HG02970 (cell line): Measurements from ENCODE around the gene UBE2E1.
"Not testable (repeated sequence)": the region's sequence is repeated elsewhere in the genome, so short reads cannot be mapped to it uniquely, and the experiment has no call there.

Source experiments
- ATAC-seq: cut with Tn5 transposase; IDR thresholded peaks from one replicate; pipeline ENCODE4 v1.9.1; 2021; ENCODE audit warnings: mild to moderate bottlenecking, moderate library complexity, moderate number of reproducible peaks; ENCODE audit not compliant: unreplicated experiment, low FRiP score

UBE2E1 gene

DNA sequence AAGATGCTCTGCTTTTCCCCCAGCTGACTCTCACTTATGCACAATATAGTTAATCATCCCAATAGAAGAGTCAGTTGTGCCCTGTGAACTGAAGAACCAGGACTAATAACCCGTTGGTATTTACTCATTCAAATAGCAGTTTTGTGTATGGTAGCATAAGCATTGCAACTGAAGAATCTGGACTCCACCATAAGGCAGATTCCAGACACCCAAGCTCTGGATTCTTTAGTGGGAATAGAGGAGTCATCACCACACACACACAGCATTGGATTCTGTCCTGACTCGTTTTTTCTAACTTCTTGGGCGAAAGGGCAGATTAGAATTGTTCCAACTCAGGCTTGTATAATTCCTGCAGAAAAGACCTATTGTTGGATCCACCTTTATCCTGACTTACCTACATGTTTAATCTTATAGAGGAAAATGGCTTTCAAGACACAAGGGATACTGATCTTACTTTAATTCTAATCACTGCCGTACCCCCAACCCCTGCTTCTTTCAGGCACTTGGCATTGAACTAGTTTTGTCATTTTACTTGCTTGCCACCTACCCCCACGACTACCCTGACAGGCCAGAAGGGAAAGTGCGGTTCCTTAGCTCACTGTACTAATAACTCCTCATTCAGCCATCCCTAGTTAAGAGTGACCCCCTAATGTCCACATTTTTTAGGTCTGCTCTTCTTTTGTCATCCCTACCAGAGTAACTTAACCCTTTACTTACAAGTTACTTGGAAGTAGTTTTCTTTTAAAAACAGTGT lies 68.8 kb downstream of the UBE2E1 start:
- ATAC-seq: no peak

DNA sequence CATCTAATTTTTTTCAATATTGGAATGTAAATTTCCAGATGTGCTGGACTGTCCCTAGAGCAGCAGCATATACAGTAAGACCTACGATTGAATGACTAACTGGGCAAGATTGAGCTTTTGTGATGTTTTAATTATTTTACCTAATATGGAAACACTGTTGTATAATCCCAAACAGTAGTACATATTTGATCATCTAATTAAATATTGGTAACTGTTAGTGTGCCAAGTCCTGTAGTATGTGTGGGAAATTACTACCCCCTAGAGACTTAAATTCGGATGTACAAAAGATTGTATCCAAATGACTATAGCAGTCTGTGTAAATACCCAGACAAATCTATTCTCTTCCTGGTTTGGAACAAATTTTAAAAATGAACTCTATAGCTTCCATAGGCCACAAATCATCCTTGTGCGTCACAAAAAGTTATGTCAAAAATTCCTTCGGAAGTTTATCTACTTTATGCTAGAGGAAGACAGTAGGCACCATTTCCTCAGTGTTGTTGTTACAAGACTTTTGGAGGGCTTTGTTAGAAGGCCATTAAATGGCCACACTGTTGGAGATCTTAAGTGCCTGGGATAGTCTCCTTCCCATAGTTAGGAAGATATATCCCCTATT lies 69.5 kb downstream of the UBE2E1 start:
- ATAC-seq: no peak

DNA sequence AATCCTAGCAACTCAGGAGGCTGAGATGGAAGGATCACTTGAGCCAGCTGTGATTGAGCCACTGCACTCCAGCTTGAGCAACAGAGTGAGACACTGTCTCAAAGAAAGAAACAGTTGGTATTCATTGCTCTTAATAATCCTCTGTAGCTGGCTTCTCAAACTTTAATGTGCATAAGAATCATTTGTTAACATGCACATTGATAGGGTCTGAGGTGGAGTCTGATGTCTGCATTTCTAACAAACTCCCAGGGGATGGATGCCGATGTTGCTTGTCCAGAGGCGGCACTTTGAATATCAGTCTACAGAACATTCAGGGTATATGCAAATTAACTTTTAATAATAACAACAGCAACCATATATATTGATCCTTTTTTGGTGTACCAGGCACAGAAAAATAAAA lies 71.2 kb downstream of the UBE2E1 start:
- no peak for ATAC-seq

DNA sequence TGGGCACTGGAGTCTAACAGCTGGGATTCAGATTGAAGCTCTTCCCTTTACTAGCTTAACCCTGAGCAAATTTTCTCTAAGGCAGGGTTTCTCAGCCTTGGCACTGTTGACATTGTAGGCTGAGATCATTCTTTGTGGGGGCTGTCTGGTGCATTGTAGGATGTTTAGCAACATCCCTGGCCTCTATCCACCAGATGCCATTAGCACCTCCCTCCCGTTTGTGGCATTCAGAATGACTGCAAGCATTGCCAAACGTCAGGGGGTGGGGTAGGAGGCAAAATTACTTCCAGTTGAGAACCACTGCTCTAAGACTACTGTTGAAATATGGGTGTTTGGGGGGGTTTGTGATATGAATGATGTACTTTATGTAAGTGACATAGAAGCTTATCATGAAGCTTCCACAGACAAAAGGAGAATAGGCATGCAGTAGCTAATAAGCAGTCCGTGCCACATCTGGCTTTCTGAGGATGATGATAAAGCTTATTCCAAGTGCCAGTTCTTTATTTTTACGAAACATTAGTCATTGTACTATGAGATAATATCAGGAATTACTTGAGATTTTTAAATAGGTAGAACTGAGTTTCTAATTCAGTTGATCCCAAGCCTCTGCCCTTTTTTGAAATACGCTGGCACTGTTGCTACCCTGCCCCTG lies 71.7 kb downstream of the UBE2E1 start:
- ATAC-seq: no peak

DNA sequence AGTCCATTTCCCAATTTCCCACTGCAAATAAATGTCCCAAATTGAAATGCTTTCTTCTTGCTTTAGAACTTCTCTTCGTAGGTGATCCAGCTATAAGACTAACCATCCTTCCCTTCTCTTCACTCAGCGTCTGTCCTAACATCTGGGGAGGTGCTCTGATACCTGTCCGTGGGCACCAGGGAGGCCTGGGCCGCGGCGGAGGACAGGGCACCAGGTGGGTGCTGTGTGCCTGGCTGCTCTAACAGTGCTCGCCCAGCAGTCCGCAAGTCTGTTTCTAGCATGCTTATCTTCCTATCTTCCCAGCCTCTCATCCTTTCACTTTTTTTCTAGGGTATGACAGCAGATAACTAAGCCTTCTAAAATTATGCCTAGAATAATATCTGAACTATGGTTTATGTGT lies 73.7 kb downstream of the UBE2E1 start:
- no peak for ATAC-seq

DNA sequence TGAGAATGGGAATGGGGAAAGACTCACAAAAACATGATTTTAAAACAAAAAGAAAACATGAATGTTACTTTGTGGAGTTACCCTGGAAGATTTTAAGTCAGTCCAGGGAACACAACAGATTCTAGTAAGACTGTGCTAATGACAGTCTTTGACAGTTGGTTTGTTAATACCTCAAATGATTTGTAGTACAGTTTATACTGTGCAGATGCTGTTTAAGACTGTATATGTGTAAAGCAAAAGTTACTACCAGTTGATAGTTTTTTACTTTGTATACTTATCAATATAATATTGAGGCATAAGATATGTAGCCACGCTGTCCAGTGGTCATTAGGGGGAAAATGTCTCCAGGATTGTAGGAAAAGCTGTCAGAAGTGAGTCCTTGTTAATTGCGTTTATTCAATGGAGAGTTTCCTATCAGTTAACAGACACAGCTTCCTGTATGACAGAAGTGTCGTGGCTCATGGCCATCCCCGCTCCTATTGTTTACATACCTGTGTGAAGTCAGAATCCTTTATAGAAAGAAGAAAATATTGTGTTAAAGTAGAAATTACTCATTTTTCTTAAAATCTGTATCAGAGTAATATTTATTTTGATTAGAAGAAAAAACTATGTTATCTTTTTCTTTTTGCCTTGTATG lies 75.1 kb downstream of the UBE2E1 start:
- ATAC-seq: no peak

DNA sequence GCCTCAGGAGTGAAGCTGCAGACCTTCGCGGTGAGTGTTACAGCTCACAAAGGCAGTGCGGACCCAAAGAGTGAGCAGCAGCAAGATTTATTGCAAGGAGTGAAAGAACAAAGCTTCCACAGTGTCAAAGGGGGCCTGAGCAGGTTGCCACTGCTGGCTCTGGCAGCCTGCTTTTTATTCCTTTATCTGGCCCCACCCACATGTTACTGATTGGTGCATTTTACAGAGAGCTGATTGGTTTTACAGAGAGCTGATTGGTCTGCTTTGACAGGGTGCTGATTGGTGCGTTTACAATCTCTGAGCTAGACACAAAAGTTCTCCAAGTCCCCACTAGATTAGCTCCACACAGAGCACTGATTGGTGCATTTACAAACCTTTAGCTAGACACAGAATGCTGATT lies 76.2 kb downstream of the UBE2E1 start:
- ATAC-seq: not testable (repeated sequence)

DNA sequence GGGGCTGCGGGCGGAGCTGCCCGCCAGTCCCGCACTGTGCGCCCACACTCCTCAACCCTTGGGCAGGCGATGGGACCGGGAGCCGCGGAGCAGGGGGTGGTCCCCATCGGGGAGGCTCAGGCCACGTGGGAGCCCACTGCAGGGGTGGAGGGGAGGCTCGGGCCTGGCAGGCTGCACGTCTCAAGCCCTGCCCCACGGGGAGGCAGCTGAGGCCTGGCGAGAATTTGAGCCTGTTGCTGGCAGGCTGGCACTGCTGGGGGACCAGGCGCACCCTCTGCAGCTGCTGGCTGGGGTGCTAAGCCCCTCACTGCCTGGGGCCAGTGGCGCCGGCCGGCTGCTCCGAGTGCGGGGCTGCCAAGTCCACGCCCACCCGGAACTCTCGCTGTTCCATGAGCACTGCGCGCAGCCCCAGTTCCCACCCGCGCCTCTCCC lies 76.7 kb downstream of the UBE2E1 start:
- ATAC-seq: no peak

DNA sequence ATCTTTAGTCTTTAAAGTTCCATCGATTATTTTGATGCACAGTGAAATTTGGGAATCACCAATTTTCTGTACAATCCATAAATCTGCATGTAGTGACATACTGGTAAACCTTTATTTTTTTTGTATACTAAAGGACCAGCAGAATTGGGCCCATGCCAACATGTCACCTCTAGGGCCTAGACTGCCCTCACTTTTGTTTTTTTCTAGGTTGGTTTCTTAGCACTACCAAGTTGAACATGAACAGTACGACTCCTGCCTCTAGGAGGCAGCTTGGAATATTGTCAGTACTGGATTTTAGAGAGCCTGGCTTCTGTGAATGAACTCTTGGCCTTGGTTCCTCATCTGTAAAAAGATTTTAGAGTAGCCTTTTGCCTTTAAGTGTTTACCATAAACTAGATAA lies 78.7 kb downstream of the UBE2E1 start:
- no peak for ATAC-seq

DNA sequence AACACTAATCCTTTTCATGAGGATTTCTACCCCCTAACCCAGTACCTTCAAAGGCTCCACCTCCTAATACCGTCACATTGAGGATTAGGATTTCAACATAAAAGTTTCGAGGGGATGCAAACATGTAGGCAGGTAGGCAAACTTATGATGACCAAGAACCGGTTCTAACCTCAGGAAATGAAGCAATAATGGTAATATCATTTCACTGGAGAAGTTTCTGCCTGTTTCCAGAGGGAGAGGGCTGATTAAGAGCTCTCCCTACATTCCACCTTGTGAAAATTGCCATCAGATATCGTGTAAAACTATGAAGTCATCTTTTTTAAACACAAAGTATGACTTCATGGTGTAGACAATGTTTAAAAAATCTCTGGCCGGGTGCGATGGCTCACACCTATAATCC lies 79.5 kb downstream of the UBE2E1 start:
- no peak for ATAC-seq

DNA sequence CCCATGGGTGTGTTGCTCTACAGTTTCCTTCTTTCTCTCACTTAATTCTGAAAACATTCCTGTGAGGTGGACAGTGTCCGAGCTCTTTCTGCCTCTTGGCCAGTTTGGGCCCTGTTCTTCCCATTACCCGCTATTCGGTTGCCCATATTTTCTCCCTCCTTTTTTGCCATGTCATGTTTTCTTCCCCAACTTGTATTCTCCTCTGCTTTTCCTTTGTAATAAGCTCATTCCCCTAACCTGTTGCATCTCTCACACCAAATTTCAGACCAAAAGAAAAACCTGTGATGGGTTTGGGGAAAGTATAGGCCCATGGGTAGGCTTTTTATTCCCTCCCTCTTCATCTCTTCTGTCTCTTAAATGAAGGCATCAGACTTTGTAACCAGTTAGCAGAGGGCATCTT lies 80.6 kb downstream of the UBE2E1 start:
- no peak for ATAC-seq

DNA sequence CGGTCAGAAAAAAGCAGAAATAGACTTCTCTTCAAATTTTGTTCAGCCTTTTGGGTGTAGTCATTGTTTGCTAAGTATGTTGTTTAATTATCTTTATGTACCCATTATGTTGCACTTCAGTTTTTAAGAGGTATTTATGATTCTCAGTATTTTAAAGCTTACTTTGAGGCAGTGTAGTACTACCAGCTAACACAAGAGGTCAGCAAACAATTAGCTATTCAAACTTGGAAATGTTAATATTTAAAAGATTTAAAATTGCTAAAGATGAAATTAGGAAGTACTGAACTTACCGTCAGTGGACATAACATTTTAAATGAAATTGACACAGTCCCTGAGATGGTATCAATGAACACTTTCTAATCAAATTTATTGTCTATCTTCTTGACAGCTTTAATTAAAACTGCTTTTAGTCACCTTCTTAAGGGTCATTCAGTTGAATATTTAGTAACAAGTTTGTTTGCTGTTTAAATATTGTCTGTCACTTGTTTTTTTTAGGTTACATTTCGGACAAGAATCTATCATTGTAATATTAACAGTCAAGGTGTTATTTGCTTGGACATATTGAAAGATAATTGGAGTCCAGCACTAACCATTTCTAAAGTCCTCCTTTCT lies 83.0 kb downstream of the UBE2E1 start:
- no peak for ATAC-seq

DNA sequence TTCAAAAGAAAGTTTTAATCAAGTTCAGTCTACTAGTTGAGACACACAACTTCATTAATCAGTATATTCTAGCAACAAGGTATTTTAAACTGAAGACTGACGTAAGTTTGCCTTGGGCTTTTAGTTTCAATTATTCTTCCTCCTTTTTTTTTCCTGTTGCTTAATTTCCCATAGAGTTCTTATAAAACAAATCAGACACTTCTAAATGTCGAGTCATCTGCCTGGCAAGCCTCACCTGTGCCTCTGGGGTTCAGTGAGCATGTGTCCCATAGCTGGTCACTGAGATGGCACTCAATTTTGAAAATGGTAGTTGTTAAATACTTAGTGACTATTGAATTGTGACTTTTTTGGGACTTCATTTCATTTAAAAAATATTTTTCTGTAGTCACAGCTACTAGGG lies 83.6 kb downstream of the UBE2E1 start:
- no peak for ATAC-seq

DNA sequence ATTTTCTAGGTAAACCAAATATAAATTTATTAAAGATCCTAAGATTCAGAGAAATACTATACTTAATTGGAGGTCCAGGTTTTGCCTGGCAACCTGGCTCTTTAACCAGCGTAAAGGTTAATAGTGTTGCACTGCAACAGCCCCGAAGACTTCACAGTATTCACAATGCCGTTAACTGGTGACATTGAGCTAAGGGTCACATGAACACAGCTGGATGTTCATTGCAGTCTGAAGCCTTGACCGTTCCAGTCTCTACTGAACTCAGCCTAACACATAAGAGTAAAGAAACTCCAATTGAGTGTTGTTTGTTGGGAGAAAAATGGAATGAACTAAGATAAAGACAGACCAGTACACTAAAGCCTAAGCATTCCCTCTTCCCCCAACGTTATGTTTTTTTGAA lies 84.2 kb downstream of the UBE2E1 start:
- ATAC-seq: no peak

DNA sequence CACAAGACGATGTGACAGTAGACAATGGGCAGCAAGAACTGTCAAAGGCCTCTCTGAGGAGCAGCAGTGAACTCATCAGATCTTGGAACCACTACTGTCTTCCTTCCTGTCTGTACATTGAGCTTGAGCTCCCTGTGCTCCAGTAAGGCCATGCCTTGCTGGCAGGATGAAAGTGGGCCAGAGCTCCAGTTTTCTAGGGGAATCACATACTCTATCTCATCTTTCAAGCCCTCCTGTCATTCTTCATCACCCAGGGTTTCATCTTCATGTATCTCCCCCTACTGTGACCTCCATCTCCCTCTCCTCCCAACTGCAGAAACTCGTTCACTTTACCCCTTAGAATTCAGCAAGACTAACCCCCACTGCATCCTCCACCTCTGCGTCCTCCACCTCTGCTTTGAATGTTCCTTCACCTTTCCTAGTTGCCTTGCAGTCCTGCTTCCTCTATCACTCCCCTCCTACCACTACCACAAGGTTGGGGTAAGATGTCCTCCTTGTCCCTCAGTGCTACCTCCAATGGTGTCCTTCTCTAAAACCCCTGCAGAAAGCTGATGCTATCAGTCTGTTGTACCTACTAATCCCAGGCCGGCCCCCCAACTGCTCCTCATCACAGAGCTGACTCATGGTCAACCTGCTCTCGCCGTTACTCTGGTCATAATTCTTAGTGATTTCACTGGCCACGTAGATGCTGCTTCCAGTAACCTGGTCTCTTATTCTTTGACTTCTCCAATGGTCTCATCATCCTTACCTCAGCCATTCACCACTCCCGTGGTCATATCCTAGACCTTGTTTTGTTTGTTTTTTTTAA lies 88.7 kb downstream of the UBE2E1 start:
- no peak for ATAC-seq

DNA sequence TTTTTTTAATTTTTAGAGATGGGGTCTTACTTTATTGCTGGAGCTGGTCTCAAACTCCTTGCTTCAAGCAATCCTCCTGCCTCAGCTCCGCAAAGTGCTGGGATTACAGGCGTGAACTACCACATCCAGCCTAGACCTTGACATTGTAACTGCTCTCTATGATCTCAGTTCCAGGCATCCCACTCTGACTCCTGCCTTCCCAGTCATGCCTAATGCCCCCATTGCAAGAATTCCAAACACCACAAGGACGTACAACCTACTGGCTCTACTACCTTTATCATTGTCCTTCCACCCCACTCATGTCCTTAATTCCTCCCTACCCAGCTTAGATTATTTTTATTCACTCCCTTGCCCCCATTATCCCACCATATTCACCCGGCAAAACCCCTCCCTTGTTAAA lies 89.4 kb downstream of the UBE2E1 start:
- no peak for ATAC-seq

DNA sequence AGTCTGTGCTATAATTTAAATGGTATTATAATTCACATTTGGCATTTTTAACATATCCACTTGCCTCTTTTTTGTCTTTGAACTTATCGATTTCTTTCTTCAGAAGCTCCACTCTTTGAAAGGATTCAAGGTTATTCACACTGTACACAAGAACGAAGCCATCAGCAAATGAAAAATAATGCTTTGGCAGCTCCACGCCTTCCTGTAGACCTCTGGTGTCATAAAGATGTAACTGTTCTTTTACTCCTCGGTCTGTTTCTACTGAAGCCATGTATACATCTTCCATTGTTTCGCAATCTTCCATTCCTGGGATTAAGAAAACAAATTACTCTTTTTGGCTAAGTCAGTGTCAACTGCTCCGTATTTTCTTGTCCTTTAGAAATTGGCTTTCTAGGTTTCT lies 95.0 kb downstream of the UBE2E1 start:
- ATAC-seq: no peak

DNA sequence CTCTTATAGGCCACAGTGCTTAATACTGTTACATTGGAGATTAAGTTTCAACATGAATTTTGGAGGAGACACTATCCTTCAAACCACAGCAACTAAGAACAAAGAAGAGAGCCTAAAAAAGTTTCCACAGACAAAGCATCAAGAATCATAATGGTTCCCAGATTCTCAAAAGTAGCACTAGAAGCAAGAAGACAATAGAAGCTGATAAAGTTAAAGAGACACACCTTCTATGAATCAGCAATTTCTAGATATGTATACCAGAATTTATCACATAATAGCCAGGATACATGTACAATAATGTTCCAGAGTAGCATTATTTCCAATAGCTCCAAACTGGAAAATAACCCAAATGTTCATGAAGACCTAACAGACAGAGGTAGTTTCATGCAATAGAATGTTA lies 98.8 kb downstream of the UBE2E1 start:
- ATAC-seq: no peak

DNA sequence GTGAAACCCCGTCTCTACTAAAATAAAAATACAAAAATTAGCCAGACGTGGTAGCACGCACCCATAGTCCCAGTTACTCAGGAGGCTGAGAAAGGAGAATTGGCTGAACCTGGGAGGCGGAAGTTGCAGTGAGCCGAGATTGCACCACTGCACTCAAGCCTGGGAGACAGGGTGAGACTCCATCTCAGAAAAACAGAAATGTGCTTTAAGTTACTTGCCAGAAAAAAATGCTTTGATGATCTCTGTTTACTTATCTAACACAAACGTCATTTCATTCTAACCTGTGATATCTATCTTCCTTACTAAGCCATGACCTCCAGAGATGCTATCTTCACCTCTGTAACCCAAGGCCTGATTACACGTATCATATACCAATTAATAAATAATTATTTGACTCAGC lies 103.6 kb downstream of the UBE2E1 start:
- ATAC-seq: no peak

DNA sequence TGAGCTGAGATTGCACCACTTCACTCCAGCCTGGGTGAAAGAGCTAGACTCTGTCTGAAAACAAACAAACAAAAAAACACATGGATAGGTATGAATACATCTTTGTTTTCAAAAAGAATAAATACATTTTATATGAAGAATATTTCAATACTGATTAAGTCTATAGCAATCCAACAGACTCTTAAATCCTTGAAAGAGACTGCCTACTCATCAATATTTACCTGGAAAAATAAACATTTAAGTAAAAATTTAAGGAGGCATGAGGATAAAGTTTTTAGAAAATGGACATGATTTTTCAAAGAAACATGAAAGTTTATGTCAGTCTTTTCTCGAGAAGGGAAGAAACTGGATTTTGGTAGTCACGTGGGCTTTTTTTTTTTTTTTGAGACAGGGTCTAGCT lies 105.6 kb downstream of the UBE2E1 start:
- ATAC-seq: no peak
